ENCODE measurements around the gene ABR.

The ABR gene

DNA sequence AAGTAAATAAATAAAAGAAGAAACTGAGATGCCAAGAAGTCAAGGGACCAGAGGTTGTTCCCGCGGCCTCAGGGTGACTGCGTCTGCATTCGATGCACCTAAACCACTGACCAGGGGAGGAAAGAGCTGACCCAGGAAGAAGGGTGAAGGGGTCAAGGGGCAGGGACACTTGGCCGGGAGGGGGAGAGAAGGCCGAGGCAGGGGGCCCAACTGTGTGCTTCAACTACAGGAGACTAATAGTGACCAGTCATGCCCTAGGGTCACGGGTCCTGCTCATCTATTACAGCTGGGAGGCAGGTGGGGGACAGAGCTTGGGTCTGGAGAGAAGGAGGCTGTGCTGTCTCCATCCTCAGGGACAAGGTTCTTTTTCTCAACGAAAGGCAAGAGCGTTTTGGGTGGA lies 138.0 kb downstream of the ABR start:
- DNase-seq = no peak

GRCh38 chr17:1040216-1040600 lies 139.6 kb downstream of the ABR start:
- no peak for DNase-seq

GRCh38 chr17:1039511-1040215 lies 140.1 kb downstream of the ABR start:
- DNase-seq = no peak

GRCh38 chr17:1039123-1039507 lies 140.7 kb downstream of the ABR start:
- no peak for DNase-seq

DNA sequence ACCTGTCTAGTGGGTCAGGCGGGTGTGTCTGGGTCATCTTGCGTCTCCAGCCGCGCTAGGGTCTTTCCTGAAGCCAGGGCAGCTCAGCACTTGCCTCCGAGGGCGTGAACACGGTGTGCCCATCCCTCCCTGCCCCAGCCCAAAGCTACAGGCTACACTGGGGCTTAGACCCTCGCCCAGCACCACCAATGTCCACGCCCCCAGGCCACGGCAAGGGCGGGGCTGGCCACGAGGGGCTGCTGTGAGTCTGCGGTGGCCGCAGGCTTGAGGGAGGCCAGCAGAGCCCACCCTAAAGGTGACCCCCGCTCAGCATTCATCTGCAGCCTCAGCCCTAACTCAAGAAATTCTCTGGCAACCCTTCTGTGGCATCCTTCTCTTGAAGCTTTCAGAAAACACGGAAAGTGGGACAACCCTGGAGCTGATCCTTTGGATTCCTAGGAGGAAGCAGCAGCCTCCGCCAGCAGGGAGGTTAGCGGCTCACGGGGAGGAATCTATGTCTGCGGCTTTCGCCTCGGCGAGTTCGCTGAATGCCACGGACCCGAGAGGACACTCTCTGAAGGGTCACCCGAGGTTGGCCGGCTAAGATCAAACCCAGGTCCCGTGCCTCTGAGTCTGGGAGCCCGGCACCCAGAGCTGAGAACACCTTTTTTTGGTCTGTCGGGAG lies 141.2 kb downstream of the ABR start:
- no peak for DNase-seq

DNA sequence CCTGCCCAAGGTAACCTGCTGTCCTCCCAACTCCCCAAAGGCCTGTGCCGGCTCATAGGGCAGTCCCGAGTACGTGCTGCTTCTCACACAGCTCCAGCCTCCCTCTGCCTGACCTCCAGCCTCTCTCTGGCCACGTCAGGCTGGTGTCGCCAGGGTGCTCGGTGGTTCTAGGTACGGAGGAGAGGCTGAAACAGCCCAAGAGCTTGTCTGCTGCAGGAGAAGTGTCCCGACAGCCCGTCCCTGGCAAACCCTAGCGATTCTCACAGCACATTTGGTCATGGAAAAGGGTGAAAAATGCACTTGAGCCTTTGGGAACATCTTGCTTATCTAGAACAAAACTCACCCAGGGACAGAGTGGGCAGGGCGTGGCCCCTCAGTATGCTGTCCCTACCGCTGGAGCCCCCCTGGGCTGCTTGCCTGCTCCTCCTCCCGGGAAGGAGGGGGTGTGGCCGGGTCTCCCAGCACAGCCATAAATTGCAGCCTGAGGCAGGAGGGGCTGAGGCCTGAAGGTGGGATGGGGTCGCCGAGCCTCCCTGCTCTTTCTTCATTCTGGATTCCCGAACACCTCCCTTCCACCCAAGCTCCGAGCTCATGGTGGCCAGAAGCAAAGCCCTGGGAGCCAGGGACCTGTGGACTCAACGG lies 142.4 kb downstream of the ABR start:
- DNase-seq = no peak

GRCh38 chr17:1036845-1037237 lies 142.9 kb downstream of the ABR start:
- DNase-seq = no peak

- DNase-seq = no peak
Observed at GRCh38 chr17:1036171-1036844, 143.5 kb downstream of the ABR start.

DNA sequence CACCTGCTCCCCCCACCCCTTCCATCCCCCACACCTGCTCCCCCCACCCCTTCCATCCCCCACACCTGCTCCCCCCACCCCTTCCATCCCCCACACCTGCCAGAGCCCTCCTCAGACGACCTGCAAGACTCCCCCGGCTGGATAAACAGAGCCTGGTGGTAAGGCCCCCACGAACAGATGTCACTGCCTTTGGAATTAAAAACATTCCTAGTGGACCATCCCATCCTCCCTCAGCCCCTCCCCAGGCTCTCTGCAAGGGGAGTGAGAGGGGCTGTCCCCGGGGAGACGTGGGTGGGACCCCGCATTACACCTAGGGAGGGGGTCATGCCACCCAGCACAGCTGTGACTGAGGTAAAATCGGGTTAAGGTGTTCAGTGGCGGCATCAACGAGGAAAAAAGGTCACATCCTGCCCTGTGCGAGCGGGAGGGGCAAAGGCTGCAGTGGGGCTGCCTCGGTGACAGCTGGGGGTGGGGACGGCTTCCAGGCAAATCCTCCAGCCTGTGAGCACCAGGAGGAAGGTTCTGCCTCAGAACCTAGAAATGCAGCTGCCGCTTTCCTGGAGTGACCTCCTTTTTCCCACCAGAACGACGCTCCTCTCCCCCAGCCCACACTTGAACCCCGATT lies 144.1 kb downstream of the ABR start:
- DNase-seq = no peak

DNA sequence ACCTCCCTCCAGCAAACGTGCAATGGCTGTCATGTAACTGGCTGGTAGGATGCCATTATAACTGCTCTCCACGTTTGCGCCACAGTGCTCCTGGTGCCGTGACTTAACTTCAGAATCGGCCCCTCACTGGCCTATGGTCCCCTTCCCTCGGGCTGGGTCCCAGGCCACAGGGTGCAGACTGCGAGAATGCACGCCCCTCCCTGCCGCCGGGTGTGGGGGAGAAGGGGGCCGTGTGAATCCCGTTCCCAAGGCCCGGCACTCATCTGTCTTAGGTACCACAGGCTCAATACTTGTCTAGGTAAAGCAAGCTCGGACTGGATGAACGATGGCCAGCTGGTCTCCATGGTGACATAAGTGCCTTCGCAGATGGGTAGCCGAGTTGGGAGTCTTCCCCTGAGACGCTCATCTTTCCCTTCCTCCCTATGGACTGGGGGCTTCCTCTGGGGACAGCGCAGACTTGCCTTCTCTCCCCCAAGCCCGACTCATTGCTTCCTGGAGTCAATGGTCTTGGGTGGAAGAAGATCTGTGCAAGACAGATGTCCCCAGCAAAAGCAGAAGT lies 145.1 kb downstream of the ABR start:
- DNase-seq = no peak

GRCh38 chr17:1033503-1033902 lies 146.3 kb downstream of the ABR start:
- DNase-seq = no peak

GRCh38 chr17:1032391-1032790 lies 147.4 kb downstream of the ABR start:
- DNase-seq = no peak

DNA sequence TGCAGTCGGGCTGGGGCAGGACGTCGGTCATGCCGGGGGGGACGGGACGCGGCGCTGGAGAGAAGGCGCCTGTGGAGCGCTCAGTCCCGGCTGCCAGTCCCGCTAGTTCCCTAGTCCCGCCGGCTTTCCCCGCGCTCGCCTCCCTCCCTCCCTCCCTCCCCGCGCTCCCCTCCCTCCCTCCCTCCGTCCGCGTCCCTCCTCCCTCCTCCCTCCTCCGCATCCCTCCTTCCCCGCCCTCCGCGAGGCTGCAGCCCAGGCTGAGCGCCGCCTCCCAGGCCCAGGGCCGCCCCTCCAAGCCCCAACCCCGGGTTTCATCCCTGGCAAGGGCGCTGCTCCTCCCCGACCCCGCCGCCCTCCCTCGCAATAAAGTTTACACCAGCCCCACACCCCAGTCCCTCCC lies 148.1 kb downstream of the ABR start:
- DNase-seq = no peak

DNA sequence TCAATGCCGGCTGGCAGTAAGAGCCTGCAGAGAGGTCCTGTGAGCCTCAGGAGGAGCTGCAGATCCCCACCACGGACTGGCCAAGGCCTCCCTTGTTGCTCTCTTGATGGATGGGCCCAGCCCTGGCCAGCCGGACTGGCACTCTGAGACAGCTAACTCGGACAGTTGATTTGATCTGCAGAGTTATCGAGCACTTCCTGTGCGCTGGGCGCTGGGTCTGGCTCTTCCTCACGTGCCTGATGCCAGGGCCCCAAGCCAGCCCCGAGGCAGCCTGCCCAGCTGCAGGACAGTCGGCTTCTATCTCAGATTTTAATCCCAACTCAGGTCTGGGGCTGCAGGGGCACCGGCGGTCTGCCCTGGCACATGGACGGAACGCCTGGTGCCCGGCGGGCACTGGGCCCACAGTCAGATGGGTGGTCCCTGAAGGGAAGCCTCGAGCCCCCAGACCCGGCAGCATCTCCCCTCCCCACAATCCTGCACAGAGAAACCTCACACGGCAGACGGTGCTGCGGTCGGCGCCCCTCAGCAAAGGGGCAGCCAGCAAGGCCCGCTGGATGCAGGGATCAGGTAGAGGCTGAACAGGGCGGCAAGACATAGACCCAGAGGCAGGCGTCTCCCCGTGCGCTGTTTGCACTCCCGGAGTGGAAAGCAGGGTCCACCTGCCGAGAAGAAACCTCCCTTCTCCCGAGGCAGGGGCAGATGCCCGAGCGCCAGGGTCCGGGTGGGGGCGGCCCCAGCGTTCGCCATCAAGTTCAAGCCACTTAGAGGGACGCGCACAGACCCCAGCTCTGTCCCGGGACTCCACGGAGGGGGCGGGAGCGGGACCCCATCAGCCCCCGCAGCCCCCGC lies 148.9 kb downstream of the ABR start:
- no peak for DNase-seq

GRCh38 chr17:1029922-1030644 lies 149.7 kb downstream of the ABR start:
- DNase-seq = no peak

DNA sequence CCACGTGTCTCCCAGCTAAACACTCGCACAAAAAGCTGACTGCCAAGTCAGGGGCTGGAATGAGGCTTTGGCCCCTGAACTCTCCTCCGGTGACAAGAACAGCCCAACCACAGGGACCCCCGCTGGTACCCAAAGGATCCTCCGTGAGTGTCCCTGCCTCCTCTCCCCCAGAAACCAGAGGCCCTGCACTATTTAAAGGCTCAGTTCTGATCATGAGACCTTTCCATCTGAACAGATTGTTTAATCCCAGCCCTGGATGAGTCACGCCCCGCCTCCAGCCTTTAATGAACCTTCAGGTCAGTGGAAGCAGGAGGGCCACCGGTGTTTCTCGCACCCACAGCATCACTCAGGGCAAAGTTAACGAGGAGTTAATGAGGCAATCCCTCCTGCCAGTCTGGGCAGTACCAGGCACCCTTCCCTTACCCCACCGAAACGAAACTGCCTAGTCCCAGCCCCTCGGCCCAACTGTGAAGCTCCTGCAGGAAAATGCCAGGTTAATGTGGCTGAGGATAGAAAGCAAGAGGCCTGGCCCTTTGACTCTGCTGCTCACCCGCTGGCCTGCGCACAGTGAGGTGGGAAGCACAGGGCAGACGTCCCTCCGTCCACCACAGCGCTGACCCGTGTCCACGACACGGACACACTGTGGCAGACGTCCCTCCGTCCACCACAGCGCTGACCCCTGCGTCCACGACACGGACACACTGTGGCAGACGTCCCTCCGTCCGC lies 150.4 kb downstream of the ABR start:
- no peak for DNase-seq

DNA sequence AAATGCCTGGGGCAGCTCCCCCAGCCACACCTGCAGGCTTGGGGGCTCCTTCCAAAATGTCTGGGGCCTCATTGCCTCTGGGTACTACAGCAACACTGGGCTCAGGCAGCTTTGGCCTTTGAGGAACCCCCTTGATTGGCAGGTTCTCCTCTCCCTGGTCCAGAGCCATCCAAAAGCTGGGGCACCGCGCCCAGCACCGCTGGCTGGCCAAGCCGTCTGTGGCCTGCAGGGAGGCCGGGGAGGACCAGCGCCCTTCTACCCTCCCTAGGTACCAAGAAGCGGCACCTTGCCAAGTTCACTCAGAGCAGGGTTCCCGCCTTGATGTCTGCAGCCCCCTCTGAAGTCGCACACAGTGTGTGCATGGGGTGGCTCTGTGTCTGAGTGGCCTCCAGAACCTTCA lies 152.7 kb downstream of the ABR start:
- DNase-seq = no peak

DNA sequence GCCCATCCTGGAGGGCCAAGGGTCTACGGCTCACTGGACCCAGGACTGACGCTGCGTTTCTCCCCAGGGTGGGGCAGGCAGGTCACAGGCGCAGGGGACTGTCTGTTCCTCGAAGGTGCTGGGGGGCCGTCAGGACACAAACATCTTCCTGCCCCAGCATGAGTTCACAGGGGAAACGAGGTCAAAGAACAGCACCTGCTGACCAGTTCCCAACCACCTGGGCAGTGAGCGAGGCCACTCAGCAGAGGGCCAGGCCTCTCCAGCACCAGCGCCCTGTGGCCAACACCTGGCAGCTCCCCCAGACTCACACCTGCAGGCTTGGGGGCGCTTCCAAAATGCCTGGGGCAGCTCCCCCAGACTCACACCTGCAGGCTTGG lies 153.2 kb downstream of the ABR start:
- DNase-seq = no peak

- DNase-seq = no peak
Observed at GRCh38 chr17:1025733-1026598, 153.8 kb downstream of the ABR start.

DNA sequence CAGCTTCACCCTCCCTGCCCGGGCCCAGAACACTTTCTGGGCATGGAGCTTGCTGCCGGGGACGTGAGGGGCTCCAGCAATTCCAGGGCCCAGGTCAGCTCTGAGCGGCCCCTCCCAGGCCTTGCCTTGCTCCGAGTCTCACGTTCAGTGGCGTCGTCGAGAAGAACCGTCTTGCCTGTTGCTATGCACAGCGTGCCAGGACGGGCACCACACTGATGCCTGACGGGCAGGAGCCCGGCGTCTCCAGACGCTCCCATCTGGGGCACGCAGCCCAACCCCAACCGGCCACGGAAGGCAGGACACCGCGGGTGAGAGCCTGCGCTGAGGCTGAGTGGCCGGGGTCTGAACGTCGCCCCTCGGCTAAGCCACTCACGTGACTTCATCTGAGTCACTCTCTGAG lies 155.7 kb downstream of the ABR start:
- no peak for DNase-seq
